ENCODE results near the gene PSMB3. TPM values are rescaled to one million over a fixed set of nuclear protein-coding genes. Genes with fewer than 3 reads are reported as not detected.

PSMB3 gene
- total RNA-seq, 3 donors from 2014 or later, result 132 to 214 (median 167) TPM

GRCh38 chr17:38709104-38709820 lies 43.3 kb upstream of the PSMB3 start:
- Histone ChIP-seq H3K9me3 (no peaks in the 10 kb centered on the region), H3K27me3 (no peaks in the 10 kb centered on the region), H3K4me1 (no peaks in the 10 kb centered on the region), H3K4me3 (no peak overlapping the region), H3K27ac (no peak overlapping the region), H3K36me3 (peaks cover 19% of the 10 kb centered on the region)
- intact Hi-C loops (cut with DNase I; ENCODE audit: low total_unique reads), result no loop called here
- no peak for DNase-seq (ENCODE audit: low spot score in 2 of 2)
- TF ChIP-seq POLR2AphosphoS5 (IDR thresholded peaks at IDR 0.05) (no peak), CTCF (IDR thresholded peaks at IDR 0.05) (no peak), POLR2A (IDR thresholded peaks at IDR 0.05) (no peak)

GRCh38 chr17:38709864-38710603 lies 42.5 kb upstream of the PSMB3 start:
- intact Hi-C loops (cut with DNase I; ENCODE audit: low total_unique reads), result no loop called here
- Histone ChIP-seq H3K4me1 (no peaks in the 10 kb centered on the region), H3K27ac (no peak overlapping the region), H3K9me3 (no peaks in the 10 kb centered on the region), H3K4me3 (no peak overlapping the region), H3K36me3 (peaks cover 19% of the 10 kb centered on the region), H3K27me3 (no peaks in the 10 kb centered on the region)
- DNase-seq (ENCODE audit: low spot score in 2 of 2), result no peak
- TF ChIP-seq POLR2AphosphoS5 (IDR thresholded peaks at IDR 0.05), result no peak
- no peak for TF ChIP-seq POLR2A (IDR thresholded peaks at IDR 0.05)
- TF ChIP-seq CTCF (IDR thresholded peaks at IDR 0.05), result no peak

- Histone ChIP-seq H3K36me3 (peaks cover 19% of the 10 kb centered on the region), H3K27ac (no peak overlapping the region), H3K4me3 (no peak overlapping the region), H3K4me1 (no peaks in the 10 kb centered on the region), H3K9me3 (no peaks in the 10 kb centered on the region), H3K27me3 (no peaks in the 10 kb centered on the region)
- DNase-seq (ENCODE audit: low spot score in 2 of 2), result no peak
- TF ChIP-seq POLR2A (IDR thresholded peaks at IDR 0.05), result no peak
- TF ChIP-seq POLR2AphosphoS5 (IDR thresholded peaks at IDR 0.05), result no peak
- intact Hi-C loops (cut with DNase I; ENCODE audit: low total_unique reads), result no loop called here
Observed at GRCh38 chr17:38710604-38710962, 42.0 kb upstream of the PSMB3 start.

- Histone ChIP-seq H3K4me1 (no peaks in the 10 kb centered on the region), H3K27me3 (no peaks in the 10 kb centered on the region), H3K36me3 (peaks cover 19% of the 10 kb centered on the region), H3K27ac (no peak overlapping the region), H3K4me3 (no peak overlapping the region), H3K9me3 (no peaks in the 10 kb centered on the region)
- intact Hi-C loops (cut with DNase I; ENCODE audit: low total_unique reads), result no loop called here
- no peak for DNase-seq (ENCODE audit: low spot score in 2 of 2)
- TF ChIP-seq POLR2A (IDR thresholded peaks at IDR 0.05) (no peak), CTCF (IDR thresholded peaks at IDR 0.05) (no peak), POLR2AphosphoS5 (IDR thresholded peaks at IDR 0.05) (no peak)
Observed at GRCh38 chr17:38710985-38711384, 41.6 kb upstream of the PSMB3 start.

- intact Hi-C loops (cut with DNase I; ENCODE audit: low total_unique reads), result no loop called here
- H3K27ac ChIP-seq, result no peak overlapping the region
- no peaks in the 10 kb centered on the region for H3K4me1 ChIP-seq
- no peaks in the 10 kb centered on the region for H3K9me3 ChIP-seq
- no peak for DNase-seq (ENCODE audit: low spot score in 2 of 2)
- H3K36me3 ChIP-seq, result peaks cover 23% of the 10 kb centered on the region
- no peak overlapping the region for H3K4me3 ChIP-seq
- H3K27me3 ChIP-seq, result no peaks in the 10 kb centered on the region
- TF ChIP-seq POLR2A (IDR thresholded peaks at IDR 0.05) (no peak), CTCF (IDR thresholded peaks at IDR 0.05) (no peak), POLR2AphosphoS5 (IDR thresholded peaks at IDR 0.05) (no peak)
Observed at GRCh38 chr17:38711792-38712571, 40.6 kb upstream of the PSMB3 start.

Measured in breast epithelium (tissue), 4 donors.